Mucosa of descending colon (tissue), 3 donors: Measurements from ENCODE around the gene CXCL5. TPM values are rescaled to one million over a fixed set of nuclear protein-coding genes. Genes with fewer than 3 reads are reported as not detected.

ENCODE experiments used
- ATAC-seq: fragments of 200-7000 bp; cut with Tn5 transposase; one replicate; pipeline ENCODE4 v1.9.1; 2020; ENCODE audit warnings: mild to moderate bottlenecking, moderate library complexity
- DNase-seq, 3 donors: peaks; one replicate each; pipeline ENCODE4 v3.0.0-alpha.2; 2020
- H3K36me3 ChIP-seq: fragments of 200-600 bp; one replicate; pipeline ENCODE4 v1.8.0; 2021; ENCODE audit warnings: low read depth, mild to moderate bottlenecking
- H3K4me1 ChIP-seq: fragments of 200-600 bp; one replicate; pipeline ENCODE4 v1.8.0; 2021; ENCODE audit warnings: low read depth, mild to moderate bottlenecking
- H3K4me3 ChIP-seq: fragments of 200-600 bp; one replicate; pipeline ENCODE4 v1.8.0; 2021; ENCODE audit warnings: mild to moderate bottlenecking
- H3K9me3 ChIP-seq: fragments of 200-600 bp; one replicate; pipeline ENCODE4 v1.8.0; 2021; ENCODE audit warnings: mild to moderate bottlenecking
- CTCF ChIP-seq: fragments of 200-600 bp; IDR thresholded peaks from one replicate; pipeline ENCODE4 v1.8.0; 2022; ENCODE audit warnings: antibody characterized with exemption, mild to moderate bottlenecking
- intact Hi-C, 2 donors: fragments of 100-400 bp; cut with DNase I in 1 of 2; cut with micrococcal nuclease in 1 of 2; formaldehyde crosslinking; loops; one replicate each; pipeline versions ENCODE4 v1.11.0 to v1.11.1; 2022; cut with DNase I, micrococcal nuclease
- total RNA-seq, 3 donors: library from RNA; stranded (reverse); fragmentation: NEBNext Ultra II Directional in 2 of 3; extraction: Animal tissue kit (Norgen Biotek cat#: 25700) in 2 of 3; gene quantifications; one replicate each; pipeline versions ENCODE4 v1.2.1 to v1.2.4, GENCODE V29; 2021 to 2023
- donor health status: DM: no; HTN: no; CAD: no; lungs with moderate emphysema.
- donor health status: DM: no; HTN: no; CAD: no.
- donor health status: DM: no; HTN: yes; CAD: no.

Gene CXCL5
- total RNA-seq, 3 donors from 2014 or later = 0.14 TPM; not detected in 2

DNA sequence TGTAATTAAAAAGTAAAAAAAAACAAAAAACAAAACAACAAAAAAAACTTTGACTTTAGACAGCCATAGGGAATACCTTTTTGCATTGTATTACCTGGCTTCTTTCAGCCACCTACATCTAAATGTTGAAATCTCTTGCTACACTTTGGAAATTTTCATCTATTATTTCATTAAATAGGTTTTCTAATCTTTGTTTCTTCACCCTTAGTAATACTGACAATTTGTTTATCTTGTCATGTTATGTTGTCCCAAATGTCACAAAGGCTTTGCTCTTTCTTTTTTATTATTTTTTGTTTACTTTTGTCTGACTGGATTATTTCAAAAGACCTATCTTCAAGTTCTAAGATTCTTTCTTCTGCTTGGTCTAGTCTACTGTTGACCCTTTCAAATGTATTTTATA lies 24.1 kb downstream of the CXCL5 start:
- Histone ChIP-seq H3K4me1 (no peaks in the 10 kb centered on the region), H3K9me3 (peaks cover 15% of the 10 kb centered on the region), H3K4me3 (no peak overlapping the region), H3K36me3 (no peaks in the 10 kb centered on the region)
- intact Hi-C loops = no loop called here
- TF ChIP-seq CTCF = no peak
- no peak for ATAC-seq
- DNase-seq = no peak

- DNase-seq = no peak
- intact Hi-C loops = no loop called here
These were observed 27.5 kb downstream of the CXCL5 start for GRCh38 chr4:73970945-73971344.

DNA sequence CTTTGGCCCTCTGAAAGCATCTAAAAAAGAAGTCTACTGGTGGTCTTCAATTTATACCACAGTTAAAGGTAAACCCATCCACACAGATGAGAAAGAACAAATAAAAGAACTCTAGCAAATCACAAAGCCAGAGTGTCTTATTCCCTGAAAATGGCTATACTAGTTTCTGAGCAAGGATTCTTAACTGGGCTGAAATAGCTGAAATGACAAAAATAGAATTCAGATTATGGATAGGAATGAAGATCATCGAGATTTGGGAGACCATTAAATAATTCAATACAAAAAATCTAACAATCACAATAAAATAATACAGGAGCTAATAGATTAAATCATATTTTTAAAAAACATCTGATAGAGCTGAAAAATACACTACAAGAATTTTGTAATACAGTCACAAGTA lies 28.5 kb downstream of the CXCL5 start:
- no peak for ATAC-seq
- no peak for TF ChIP-seq CTCF
- intact Hi-C loops = no loop called here

More at GRCh38 chr4:73970945-73971344, 27.5 kb downstream of the CXCL5 start:
- ATAC-seq = no peak
- TF ChIP-seq CTCF = no peak
- Histone ChIP-seq H3K4me1 (no peaks in the 10 kb centered on the region), H3K9me3 (peaks cover 15% of the 10 kb centered on the region), H3K4me3 (no peak overlapping the region), H3K36me3 (no peaks in the 10 kb centered on the region)

DNA sequence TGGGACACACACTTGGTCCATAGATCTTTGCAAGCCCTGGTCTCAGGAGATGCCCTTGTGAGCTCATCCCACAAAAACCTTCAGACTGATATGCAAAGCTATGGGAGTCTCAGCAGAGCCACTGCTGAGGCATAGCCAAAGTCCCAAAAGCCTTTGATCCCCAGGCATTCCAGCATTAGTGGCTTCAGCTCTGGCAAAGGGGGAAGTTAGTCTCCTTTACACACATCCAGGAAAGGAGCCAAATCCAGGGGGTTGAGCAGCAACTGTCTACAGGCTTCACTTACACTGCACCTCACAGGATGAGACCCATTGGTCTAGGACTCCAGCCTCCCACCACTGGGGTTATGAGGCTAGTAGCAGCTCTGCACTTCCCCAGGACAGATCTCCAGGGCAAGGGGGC lies 30.6 kb downstream of the CXCL5 start:
- no peaks in the 10 kb centered on the region for H3K4me1 ChIP-seq
- TF ChIP-seq CTCF = no peak
- H3K4me3 ChIP-seq = no peak overlapping the region
- ATAC-seq (no peak), DNase-seq (no peak)
- H3K9me3 ChIP-seq = peaks cover 10% of the 10 kb centered on the region
- intact Hi-C loops = no loop called here
- H3K36me3 ChIP-seq = no peaks in the 10 kb centered on the region

More for the DNA sequence above, 28.5 kb downstream of the CXCL5 start:
- no peak for DNase-seq
- no peaks in the 10 kb centered on the region for H3K4me1 ChIP-seq
- H3K4me3 ChIP-seq = no peak overlapping the region
- no peaks in the 10 kb centered on the region for H3K36me3 ChIP-seq
- H3K9me3 ChIP-seq = peaks cover 15% of the 10 kb centered on the region

DNA sequence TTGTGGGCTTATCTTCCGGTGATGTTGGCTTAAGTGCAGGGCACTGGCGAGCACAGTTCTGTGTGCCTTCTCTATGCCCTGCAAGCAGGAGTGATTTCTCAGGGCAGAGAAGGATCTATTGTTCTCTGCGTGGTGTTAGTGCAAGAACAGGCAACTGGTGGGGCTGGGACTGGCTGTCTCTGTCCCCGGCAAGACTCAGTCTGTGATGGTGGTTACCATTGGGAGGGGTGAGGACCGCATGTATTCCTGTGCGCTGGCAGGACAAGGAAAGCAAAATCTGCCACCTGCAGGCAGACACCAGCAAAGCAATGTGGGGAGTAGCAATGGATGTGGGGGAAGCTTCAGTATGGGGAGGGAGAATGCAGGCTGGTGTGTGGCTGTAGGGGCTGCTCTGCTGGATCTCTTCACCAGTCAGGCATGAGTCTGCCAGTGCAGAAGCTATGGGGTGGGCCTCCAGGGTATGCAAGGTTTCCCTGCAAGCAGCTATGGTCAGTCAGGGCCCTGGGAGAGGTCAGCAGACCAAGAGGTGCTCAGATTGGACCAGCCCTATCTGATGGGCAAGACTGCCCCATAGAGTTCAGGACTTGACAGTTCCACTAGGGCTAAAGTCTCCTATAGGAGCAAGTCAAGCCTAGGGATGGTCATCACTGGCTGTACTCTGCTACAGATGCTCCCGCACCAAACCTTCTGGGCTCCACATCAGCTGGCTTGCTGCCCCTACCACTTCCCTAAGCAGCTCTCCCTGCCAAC lies 33.4 kb downstream of the CXCL5 start:
- H3K9me3 ChIP-seq = peaks cover 6% of the 10 kb centered on the region
- H3K4me1 ChIP-seq = no peaks in the 10 kb centered on the region
- intact Hi-C loops = no loop called here
- no peak overlapping the region for H3K4me3 ChIP-seq
- peak; percentile 45 for ATAC-seq
- TF ChIP-seq CTCF = no peak
- no peaks in the 10 kb centered on the region for H3K36me3 ChIP-seq
- peak in 2 of 3 donors; percentile 27 to 40 for DNase-seq
